MCF 10A (cell line): ENCODE data around the gene RNF31. TPM values are rescaled to one million over a fixed set of nuclear protein-coding genes. Genes with fewer than 3 reads are reported as not detected.

ENCODE experiments used
- BruUV-seq: library from RNA; stranded (reverse); fragments of 400-500 nt; replicated peaks from 2 replicates; lab custom pipeline; 2021; lab: Mats Ljungman, UMichigan
- CTCF ChIA-PET: fragments of 300-600 bp; sonication (Branson Sonifier 250); formaldehyde crosslinking; extraction: SDS; loops from one replicate; lab custom pipeline; 2021; ENCODE audit warnings: antibody characterized with exemption, inconsistent platforms; lab: Yijun Ruan, JAX
- POLR2A ChIA-PET: fragments of 300-600, 350-650 bp; sonication (Branson Sonifier 250); formaldehyde crosslinking; extraction: SDS; loops from one replicate; lab custom pipeline; 2020; ENCODE audit warnings: antibody characterized with exemption, inconsistent platforms; lab: Yijun Ruan, JAX
- DNase-seq: peaks from one replicate; pipeline ENCODE4 v3.0.0-alpha.2; 2018; ENCODE audit not compliant: unreplicated experiment
- H3K27ac Mint-ChIP-seq: one replicate; pipeline ENCODE4 v1.8.0; 2022; ENCODE audit warnings: mild to moderate bottlenecking, low read depth, mixed read lengths; ENCODE audit not compliant: unreplicated experiment
- H3K27me3 Mint-ChIP-seq: one replicate; pipeline ENCODE4 v1.8.0; 2022; ENCODE audit warnings: mixed read lengths; ENCODE audit not compliant: insufficient read depth, unreplicated experiment
- H3K36me3 Mint-ChIP-seq: one replicate; pipeline ENCODE4 v1.8.0; 2022; ENCODE audit warnings: mild to moderate bottlenecking, moderate library complexity, mixed read lengths; ENCODE audit not compliant: insufficient read depth, unreplicated experiment
- H3K4me1 Mint-ChIP-seq: one replicate; pipeline ENCODE4 v1.8.0; 2022; ENCODE audit warnings: mixed read lengths; ENCODE audit not compliant: insufficient read depth, unreplicated experiment
- H3K4me3 Mint-ChIP-seq: one replicate; pipeline ENCODE4 v1.8.0; 2022; ENCODE audit warnings: mild to moderate bottlenecking, moderate library complexity, mixed read lengths; ENCODE audit not compliant: unreplicated experiment
- H3K9me3 Mint-ChIP-seq: one replicate; pipeline ENCODE4 v1.8.0; 2022; ENCODE audit warnings: mixed read lengths; ENCODE audit not compliant: unreplicated experiment
- CTCF ChIP-seq: fragments of 200-600 bp; IDR thresholded peaks from one replicate; pipeline ENCODE4 v1.8.0; 2022; ENCODE audit warnings: antibody characterized with exemption, mild to moderate bottlenecking; ENCODE audit not compliant: unreplicated experiment
- intact Hi-C: fragments of 100-400 bp; cut with micrococcal nuclease; formaldehyde crosslinking; loops from 2 replicates; pipeline ENCODE4 v1.14.1; 2022
- total RNA-seq: library from RNA; stranded (reverse); gene quantifications from 2 replicates; pipeline ENCODE4 v1.2.3, GENCODE V29; 2022

RNF31 gene
- total RNA-seq, 1 experiment from 2014 or later = 67.4 TPM

DNA sequence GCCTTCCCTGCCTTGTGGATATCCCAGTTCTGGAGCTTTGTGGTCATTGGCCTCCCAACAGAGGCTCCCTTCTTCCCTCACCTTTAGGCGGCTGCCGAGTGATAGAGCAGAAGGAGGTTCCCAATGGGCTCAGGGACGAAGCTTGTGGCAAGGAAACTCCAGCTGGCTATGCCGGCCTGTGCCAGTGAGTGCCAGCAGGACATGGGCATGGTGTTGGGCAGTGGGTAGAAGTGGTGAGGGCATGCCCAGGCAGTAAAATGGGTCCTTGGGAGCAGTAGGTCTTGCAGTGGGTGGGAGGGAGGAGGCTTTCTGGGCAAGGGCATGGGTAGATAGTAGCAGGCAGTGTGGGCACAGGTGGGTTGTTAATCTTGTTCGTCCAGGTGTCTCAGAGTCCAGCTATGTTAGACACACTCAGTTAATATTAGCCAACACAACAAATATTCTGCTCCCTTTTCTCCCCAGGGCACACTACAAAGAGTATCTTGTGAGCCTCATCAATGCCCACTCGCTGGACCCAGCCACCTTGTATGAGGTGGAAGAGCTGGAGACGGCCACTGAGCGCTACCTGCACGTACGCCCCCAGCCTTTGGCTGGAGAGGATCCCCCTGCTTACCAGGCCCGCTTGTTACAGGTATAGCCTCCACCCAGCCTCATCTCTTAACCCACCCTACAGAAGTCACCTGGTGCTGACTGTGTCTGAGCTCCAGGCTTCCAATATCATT lies 12.6 kb downstream of the RNF31 start:
- peaks cover 75% of the 10 kb centered on the region for H3K36me3 Mint-ChIP-seq
- no peaks in the 10 kb centered on the region for H3K27me3 Mint-ChIP-seq
- POLR2A ChIA-PET = interaction anchor here (0.7 to 3.7 kb wide), 5 partner anchors 10 to 73 kb away, joined by 3 to 30 read pairs (median 5); partner anchors contain the start of genes DCAF11, GMPR2, NRL and PSME2
- intact Hi-C loops = loop anchor here (2.0 to 5.0 kb wide), 3 partner anchors 13 to 145 kb away; partner anchors contain the start of genes PCK2, PSME2 and RNF31
- CTCF ChIA-PET = interaction anchor here (0.7 to 6.8 kb wide), 28 partner anchors 10 to 160 kb away, joined by 3 to 141 read pairs (median 5); partner anchors contain the start of genes CHMP4A, CIDEB, DCAF11 and IPO4
- no peak overlapping the region for H3K4me3 Mint-ChIP-seq
- H3K4me1 Mint-ChIP-seq = peaks cover 11% of the 10 kb centered on the region
- BruUV-seq = no TSS peak
- H3K27ac Mint-ChIP-seq = no peak overlapping the region
- TF ChIP-seq CTCF = no peak
- H3K9me3 Mint-ChIP-seq = no peaks in the 10 kb centered on the region
- no peak for DNase-seq

- Mint-ChIP-seq H3K9me3 (no peaks in the 10 kb centered on the region), H3K36me3 (peaks cover 75% of the 10 kb centered on the region), H3K4me3 (peak overlapping the region; percentile 88), H3K27ac (no peak overlapping the region), H3K4me1 (peaks cover 11% of the 10 kb centered on the region), H3K27me3 (no peaks in the 10 kb centered on the region)
- BruUV-seq = no TSS peak
- no peak for TF ChIP-seq CTCF
- POLR2A ChIA-PET = interaction anchor here (0.7 to 3.7 kb wide), 8 partner anchors 9 to 73 kb away, joined by 3 to 30 read pairs (median 10); partner anchors contain the start of genes DCAF11, EMC9, GMPR2 and IPO4
- intact Hi-C loops = loop anchor here (2.0 to 5.0 kb wide), 3 partner anchors 14 to 146 kb away; partner anchors contain the start of genes PCK2, PSME2 and RNF31
- no peak for DNase-seq
- CTCF ChIA-PET = interaction anchor here (0.7 to 6.8 kb wide), 30 partner anchors 9 to 160 kb away, joined by 3 to 141 read pairs (median 4); partner anchors contain the start of genes CHMP4A, CIDEB, DCAF11 and IPO4
Observed at GRCh38 chr14:24160499-24160849, 13.2 kb downstream of the RNF31 start.

DNA sequence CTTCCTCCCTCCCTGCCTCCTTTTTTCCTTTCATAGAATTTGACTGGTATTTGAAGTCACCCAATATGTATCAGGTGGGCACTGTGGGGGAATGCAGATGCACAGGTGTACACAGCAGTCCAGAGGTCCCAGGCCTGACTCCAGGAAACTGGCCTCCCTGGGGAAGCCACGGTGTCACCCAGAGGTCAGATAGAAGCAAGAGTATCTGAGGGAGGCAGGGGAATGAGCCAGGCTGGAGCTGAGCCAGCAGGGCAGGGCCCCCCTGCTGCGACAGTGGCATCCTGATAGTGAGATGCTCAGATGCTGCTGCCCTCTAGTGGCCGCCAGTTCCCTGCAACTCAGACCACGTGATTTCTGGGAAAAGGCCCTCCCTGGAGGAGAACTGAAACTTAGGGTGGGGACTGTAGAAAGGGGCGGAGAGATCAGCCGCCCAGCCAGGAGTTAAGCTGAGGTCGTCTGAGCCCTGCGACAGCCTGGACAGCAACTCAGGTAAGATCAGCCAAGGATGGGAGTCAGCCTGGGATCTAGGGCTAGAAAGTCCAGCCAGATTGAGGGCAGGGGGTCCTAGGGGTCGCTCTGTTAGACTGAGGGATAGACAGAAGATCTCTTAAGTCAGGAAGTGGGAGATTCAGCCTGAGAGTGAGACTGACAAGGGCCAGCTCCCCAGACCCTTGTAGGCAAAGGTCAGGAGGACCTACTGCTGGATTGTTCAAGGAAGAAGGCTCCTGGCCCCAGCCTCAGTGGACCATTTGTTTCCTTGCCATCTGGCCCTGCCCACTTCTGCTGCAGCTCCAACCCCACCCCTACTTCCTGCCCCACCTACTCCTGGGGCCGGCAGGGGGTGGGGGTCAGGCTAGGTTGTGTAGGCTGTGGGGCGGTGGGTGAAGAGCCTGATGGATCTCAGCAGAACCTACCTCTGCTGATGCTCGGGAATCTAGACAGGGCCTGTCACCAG lies 13.8 kb downstream of the RNF31 start, which contains the start of gene IRF9:
IRF9 (plus strand) TSS at position 416 of the 955 bp plus-strand sequence. CDS start 880 bp downstream, outside the sequence.
- no peaks in the 10 kb centered on the region for H3K27me3 Mint-ChIP-seq
- BruUV-seq = TSS peak; percentile 31
- peaks cover 71% of the 10 kb centered on the region for H3K36me3 Mint-ChIP-seq
- no peaks in the 10 kb centered on the region for H3K9me3 Mint-ChIP-seq
- peak; percentile 84 for TF ChIP-seq CTCF
- peak within 1 kb of the TSS; percentile 88 for H3K4me3 Mint-ChIP-seq
- peak; percentile 95 for DNase-seq
- POLR2A ChIA-PET = interaction anchor here (0.7 to 3.7 kb wide), 12 partner anchors 9 to 149 kb away, joined by 3 to 30 read pairs (median 6); partner anchors contain the start of genes DCAF11, EMC9, GMPR2 and IPO4
- intact Hi-C loops = loop anchor here (1.0 to 5.0 kb wide), 4 partner anchors 14 to 146 kb away; partner anchors contain the start of genes PCK2, PSME2 and RNF31
- H3K4me1 Mint-ChIP-seq = peaks cover 11% of the 10 kb centered on the region
- CTCF ChIA-PET = interaction anchor here (0.6 to 6.8 kb wide), 35 partner anchors 9 to 1389 kb away, joined by 3 to 141 read pairs (median 4); partner anchors contain the start of genes CARMIL3, CHMP4A, CIDEB and DCAF11
- peak within 1 kb of the TSS; percentile 91 for H3K27ac Mint-ChIP-seq
